HepG2 (cell line): Measurements from ENCODE around the gene RBM45. TPM values are rescaled to one million over a fixed set of nuclear protein-coding genes. Genes with fewer than 3 reads are reported as not detected.

ENCODE experiments used
- ATAC-seq: fragments of 200-7000 bp; cut with Tn5 transposase; 3 replicates; pipeline ENCODE4 v1.9.1; 2020; ENCODE audit warnings: mild to moderate bottlenecking, moderate library complexity
- BruUV-seq: library from RNA; stranded (reverse); fragments of 400-500 nt; replicated peaks from 2 replicates; lab custom pipeline; 2021; lab: Mats Ljungman, UMichigan
- CTCF ChIA-PET: fragments of 300-600 bp; formaldehyde crosslinking; extraction: SDS; loops from one replicate; lab custom pipeline; 2021; ENCODE audit warnings: low total read pairs, inconsistent platforms, low intra/inter-chr PET ratio; lab: Yijun Ruan, JAX
- POLR2A ChIA-PET: fragments of 350-600 bp; sonication (Branson Sonifier 250); formaldehyde crosslinking; loops from one replicate; lab custom pipeline; 2020; ENCODE audit warnings: antibody characterized with exemption, inconsistent platforms; lab: Yijun Ruan, JAX
- DNase-seq: peaks from one replicate; pipeline ENCODE4 v3.0.0-alpha.2; 2015; ENCODE audit warnings: low spot score
- FAIRE-seq: peaks from 3 replicates; lab custom pipeline; 2011; peaks lifted over from hg19 to GRCh38; lab: Jason Lieb, UNC
- H2AFZ ChIP-seq: one replicate; pipeline ENCODE4 v1.6.1; 2011; ENCODE audit warnings: low read length, inconsistent platforms
- H3K27ac ChIP-seq: fragments of 300-600 bp; 3 replicates; pipeline ENCODE4 v1.8.0; 2011; ENCODE audit warnings: mixed run types, mild to moderate bottlenecking, mixed read lengths, low read length, inconsistent platforms; ENCODE audit not compliant: insufficient read depth; ENCODE audit errors: extremely low read length
- H3K27me3 ChIP-seq, 2 experiments: fragments of 200-600 bp in 1 of 2; 2 replicates in 1 of 2; 3 replicates in 1 of 2; pipeline versions ENCODE4 v1.6.0 to v1.8.0; 2011; ENCODE audit warnings: low read length in 2 of 2, mild to moderate bottlenecking in 2 of 2, moderate library complexity in 2 of 2, inconsistent platforms in 1 of 2; ENCODE audit not compliant: insufficient read depth in 2 of 2, control insufficient read depth in 1 of 2
- H3K36me3 ChIP-seq, 2 experiments: fragments of 200-600 bp in 1 of 2; replicated peaks in 1 of 2; 2 replicates in 1 of 2; 3 replicates in 1 of 2; pipeline versions ENCODE4 v1.5.1 to v1.8.0; 2011; ENCODE audit warnings: low read length in 2 of 2, inconsistent platforms in 1 of 2; ENCODE audit not compliant: insufficient read depth in 2 of 2, control insufficient read depth in 1 of 2
- H3K4me1 ChIP-seq: 2 replicates; pipeline ENCODE4 v1.5.1; 2012; ENCODE audit warnings: low read length, inconsistent platforms; ENCODE audit not compliant: insufficient read depth
- H3K4me2 ChIP-seq: 2 replicates; pipeline ENCODE4 v1.6.0; 2011; ENCODE audit warnings: low read depth, low read length, inconsistent platforms
- H3K4me3 ChIP-seq, 3 experiments: fragments of 200-600 bp in 1 of 3; sonication (generic), shearing (Covaris generic) in 1 of 3; replicated peaks in 1 of 3; 2 replicates each; pipeline ENCODE4 v1.5.1; 2011 to 2016; ENCODE audit warnings: low read length in 3 of 3, inconsistent platforms in 2 of 3, low read depth in 2 of 3, mild to moderate bottlenecking in 2 of 3, control low read depth in 1 of 3, mixed read lengths in 1 of 3; ENCODE audit not compliant: insufficient read depth in 1 of 3
- H3K79me2 ChIP-seq: one replicate; pipeline ENCODE4 v1.6.1; 2011; ENCODE audit warnings: low read length, inconsistent platforms; ENCODE audit not compliant: insufficient read depth
- H3K9ac ChIP-seq: 2 replicates; pipeline ENCODE4 v1.6.0; 2011; ENCODE audit warnings: mild to moderate bottlenecking, low read depth, low read length, inconsistent platforms; ENCODE audit not compliant: insufficient read depth
- H3K9me3 ChIP-seq: 2 replicates; pipeline ENCODE4 v1.5.1; 2012; ENCODE audit warnings: mild to moderate bottlenecking, low read length
- H4K20me1 ChIP-seq: 2 replicates; pipeline ENCODE4 v1.6.0; 2011; ENCODE audit warnings: inconsistent platforms, mild to moderate bottlenecking, low read length, moderate library complexity; ENCODE audit not compliant: insufficient read depth
- BRF2 ChIP-seq: sonication (generic); formaldehyde crosslinking; IDR thresholded peaks from 2 replicates; pipeline ENCODE4 v1.8.1; 2022; ENCODE audit warnings: mild to moderate bottlenecking, missing genetic modification reagents
- MATR3 ChIP-seq: sonication (generic); formaldehyde crosslinking; IDR thresholded peaks from 2 replicates; pipeline ENCODE4 v1.4.0; 2020; ENCODE audit warnings: missing genetic modification reagents
- POLR2A ChIP-seq, 2 experiments: IDR thresholded peaks; 2 replicates each; pipeline ENCODE4 v1.6.1; 2011; ENCODE audit warnings: low read depth in 2 of 2, low read length in 2 of 2, mild to moderate bottlenecking in 1 of 2, moderate library complexity in 1 of 2; ENCODE audit not compliant: insufficient read depth in 1 of 2
- PRDM15 ChIP-seq: sonication (generic); formaldehyde crosslinking; IDR thresholded peaks from 2 replicates; pipeline ENCODE4 v1.4.0; 2020; ENCODE audit warnings: missing genetic modification reagents
- ZBTB42 ChIP-seq: sonication (generic); formaldehyde crosslinking; IDR thresholded peaks from 2 replicates; pipeline ENCODE4 v1.5.0; 2020; ENCODE audit warnings: mild to moderate bottlenecking, missing genetic modification reagents
- ZC3H13 ChIP-seq: sonication (generic); formaldehyde crosslinking; IDR thresholded peaks from 2 replicates; pipeline ENCODE4 v1.8.1; 2023; ENCODE audit warnings: mild to moderate bottlenecking, missing genetic modification reagents, moderate library complexity
- ZIK1 ChIP-seq: sonication (generic); formaldehyde crosslinking; IDR thresholded peaks from 2 replicates; pipeline ENCODE4 v1.5.0; 2020; ENCODE audit warnings: mild to moderate bottlenecking, low read depth, missing genetic modification reagents, borderline replicate concordance
- ZNF296 ChIP-seq: sonication (generic); formaldehyde crosslinking; conservative IDR thresholded peaks from 2 replicates; pipeline ENCODE4 v1.5.0; 2020; ENCODE audit warnings: mild to moderate bottlenecking, missing genetic modification reagents
- WGBS: methylation state at CpG from one replicate; pipeline ENCODE4 v1.1.6; 2017; ENCODE audit warnings: low lambda C conversion rate; 5-methylcytosine and 5-hydroxymethylcytosine counted together
- in situ Hi-C: cut with HindIII; loops from 2 replicates; pipeline ENCODE4 v1.10.0; 2017; ENCODE audit warnings: low pct_unique_long_range_greater_than_20kb; ENCODE audit not compliant: extremely low pct_ligation_motif_present
- intact Hi-C: fragments of 100-400 bp; cut with micrococcal nuclease; formaldehyde crosslinking; loops from one replicate; pipeline ENCODE4 v1.10.0; 2022; ENCODE audit not compliant: unreplicated experiment
- polyA plus RNA-seq, 8 experiments: library from polyadenylated mRNA; depleted of rRNA in 3 of 8; stranded (reverse) in 7 of 8; unstranded in 1 of 8; fragments of >200 nt; fragmentation: Illumina TruSeq in 4 of 8; extraction: Trizol in 4 of 8; gene quantifications; 2 replicates each; pipeline versions ENCODE4 v1.2.1 to v1.2.3, GENCODE V29; 2011 to 2016; ENCODE audit warnings: low read depth in 4 of 8, missing spikeins in 1 of 8, mixed read lengths in 1 of 8; ENCODE audit not compliant: insufficient read depth in 1 of 8
- total RNA-seq, 5 experiments: library from RNA; depleted of rRNA; stranded (reverse); fragments of >200 nt; fragmentation: Illumina TruSeq; extraction: Trizol; gene quantifications; 2 replicates each; pipeline ENCODE4 v1.2.3, GENCODE V29; 2016; ENCODE audit warnings: low read depth in 1 of 5

RBM45 gene
- total and polyA plus RNA-seq, 2 of the 13 experiments (the other 11 are each of a cell fraction or from before 2014, with no cell fraction given) = 5.7 to 25.2 TPM

DNA sequence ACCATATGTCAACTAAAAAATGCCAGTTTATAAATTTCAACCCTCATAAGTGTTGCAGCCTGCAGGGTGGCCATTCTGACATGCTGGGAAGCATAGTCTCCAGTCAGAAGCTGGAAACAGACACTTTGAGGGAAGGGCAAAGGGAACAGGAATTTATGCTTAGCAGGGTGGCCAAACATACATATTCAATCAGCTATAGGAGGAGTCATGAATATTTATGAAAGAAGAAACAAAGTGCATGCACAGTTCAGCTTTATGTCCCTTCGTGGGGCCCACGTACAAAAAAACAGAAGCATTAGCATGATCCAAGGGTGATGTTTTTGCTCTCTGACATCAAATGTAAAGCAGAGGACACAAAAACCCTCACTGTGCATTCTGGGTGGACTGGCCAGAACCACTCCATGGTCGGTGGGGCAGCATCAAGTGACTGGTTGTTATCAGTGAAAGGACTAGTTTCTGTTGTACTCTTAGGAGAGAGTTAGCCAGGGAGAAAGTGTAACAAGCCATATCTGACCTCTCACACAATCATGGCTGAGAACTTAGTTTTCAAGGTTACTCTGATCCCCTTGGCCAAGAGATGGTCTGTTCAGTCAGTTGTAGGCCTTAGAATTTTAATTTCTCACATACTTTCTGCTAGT is 29.7 kb upstream of the RBM45 start:
- H3K79me2 ChIP-seq = no peaks in the 10 kb centered on the region
- ATAC-seq (no peak), FAIRE-seq (no peak), DNase-seq (no peak)
- ChIA-PET CTCF (no interaction called here), POLR2A (no interaction called here)
- intact Hi-C loops (no loop called here), in situ Hi-C loops (no loop called here)
- BruUV-seq = no TSS peak
- H4K20me1 ChIP-seq = no peaks in the 10 kb centered on the region
- H3K4me3 ChIP-seq = no peak overlapping the region
- WGBS = 15% methylated on average over 3 of the region's 3 CpGs
- TF ChIP-seq ZC3H13 (CRISPR knock-in tag) (no peak), POLR2A (IDR thresholded peaks at IDR 0.05; ENCODE audit: insufficient read depth in 1 of 2, low read depth in 2 of 2, low read length in 2 of 2) (no peak), ZIK1 (no peak), ZBTB42 (CRISPR knock-in tag) (no peak), MATR3 (CRISPR knock-in tag) (no peak), BRF2 (CRISPR knock-in tag) (no peak), PRDM15 (CRISPR knock-in tag) (no peak), ZNF296 (CRISPR knock-in tag) (no peak)
- no peak overlapping the region for H3K9ac ChIP-seq
- no peaks in the 10 kb centered on the region for H3K4me1 ChIP-seq
- H3K4me2 ChIP-seq = no peak overlapping the region
- no peaks in the 10 kb centered on the region for H3K9me3 ChIP-seq
- no peaks in the 10 kb centered on the region for H3K27me3 ChIP-seq
- no peak overlapping the region for H2AFZ ChIP-seq
- H3K36me3 ChIP-seq = no peaks in the 10 kb centered on the region
- no peak overlapping the region for H3K27ac ChIP-seq
